GM06990 (cell line): ENCODE measurements around the gene CLGN.
"Not testable (repeated sequence)": the region's sequence is repeated elsewhere in the genome, so short reads cannot be mapped to it uniquely, and the experiment has no call there.

Source experiments
- DNase-seq: peaks from one replicate; pipeline ENCODE4 v3.0.0-alpha.2; 2011; ENCODE audit not compliant: insufficient read length; ENCODE audit errors: extremely low read depth
- H3K27me3 ChIP-seq: replicated peaks from 2 replicates; pipeline ENCODE4 v1.6.0; 2011; ENCODE audit warnings: low read length; ENCODE audit not compliant: control insufficient read depth, insufficient read depth
- H3K36me3 ChIP-seq: 2 replicates; pipeline ENCODE4 v1.5.1; 2011; ENCODE audit warnings: low read length; ENCODE audit not compliant: control insufficient read depth, insufficient read depth
- H3K4me3 ChIP-seq: replicated peaks from 2 replicates; pipeline ENCODE4 v1.5.1; 2011; ENCODE audit warnings: low read depth, mild to moderate bottlenecking, control low read depth, low read length
- CTCF ChIP-seq: IDR thresholded peaks from 2 replicates; pipeline ENCODE4 v1.5.1; 2011; ENCODE audit warnings: low read length, control low read depth, mild to moderate bottlenecking, inconsistent platforms; ENCODE audit not compliant: insufficient read depth, poor library complexity, severe bottlenecking

CLGN gene

GRCh38 chr4:140463182-140463581 lies 35.7 kb upstream of the CLGN start:
- no peak for TF ChIP-seq CTCF

DNA sequence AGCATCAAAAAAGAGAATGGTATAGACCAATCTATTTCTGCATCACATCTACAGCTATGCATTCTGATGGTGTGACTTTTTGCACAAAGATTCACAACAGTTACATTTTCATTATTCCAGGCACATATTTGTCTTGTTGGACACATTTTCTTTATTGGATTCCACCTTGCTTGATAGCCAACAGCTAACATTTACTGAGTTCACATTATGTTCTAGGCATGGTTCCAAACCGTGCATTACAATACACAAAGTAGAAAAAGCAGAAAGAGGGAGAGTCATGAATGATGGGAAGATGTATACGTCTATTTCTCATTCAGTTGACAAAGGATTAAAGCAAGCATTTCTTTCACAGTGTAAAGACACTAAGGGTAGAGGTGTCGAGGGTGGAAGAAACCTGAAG lies 22.9 kb upstream of the CLGN start:
- no peak overlapping the region for H3K4me3 ChIP-seq
- H3K27me3 ChIP-seq = no peaks in the 10 kb centered on the region
- H3K36me3 ChIP-seq = no peaks in the 10 kb centered on the region
- TF ChIP-seq CTCF = no peak
- DNase-seq = no peak

More at GRCh38 chr4:140463182-140463581, 35.7 kb upstream of the CLGN start:
- no peak for DNase-seq
- Histone ChIP-seq H3K4me3 (no peak overlapping the region), H3K27me3 (no peaks in the 10 kb centered on the region), H3K36me3 (no peaks in the 10 kb centered on the region)

DNA sequence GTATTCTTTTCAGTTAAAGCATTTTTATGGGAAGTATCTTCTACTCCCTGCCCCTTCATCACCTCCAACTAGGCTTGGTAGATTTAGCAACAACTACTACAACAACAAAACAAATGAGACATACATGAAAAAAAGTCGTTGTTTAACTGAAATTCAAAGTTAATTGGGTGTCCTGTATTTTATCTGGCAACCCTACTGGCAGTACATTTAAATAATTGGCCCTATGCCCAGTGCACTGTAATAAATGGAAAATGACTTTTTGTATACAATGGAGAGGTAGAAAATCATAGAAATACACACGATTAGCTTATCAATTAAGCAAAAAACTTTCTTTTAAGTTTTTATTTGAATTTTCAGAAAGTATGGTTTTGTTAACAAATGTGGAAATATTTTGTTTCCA lies 21.4 kb upstream of the CLGN start:
- Histone ChIP-seq H3K36me3 (no peaks in the 10 kb centered on the region), H3K4me3 (no peak overlapping the region), H3K27me3 (no peaks in the 10 kb centered on the region)
- no peak for DNase-seq
- TF ChIP-seq CTCF = no peak

- H3K4me3 ChIP-seq = no peak overlapping the region
- no peak for DNase-seq
- H3K36me3 ChIP-seq = no peaks in the 10 kb centered on the region
- no peak for TF ChIP-seq CTCF
- no peaks in the 10 kb centered on the region for H3K27me3 ChIP-seq
These were observed 20.7 kb upstream of the CLGN start for GRCh38 chr4:140448162-140448561.

- DNase-seq, H3K27me3 ChIP-seq, H3K36me3 ChIP-seq, H3K4me3 ChIP-seq: not testable (repeated sequence)
These were observed 16.9 kb upstream of the CLGN start for GRCh38 chr4:140444347-140444746.

- DNase-seq = no peak
- no peaks in the 10 kb centered on the region for H3K27me3 ChIP-seq
- H3K36me3 ChIP-seq = no peaks in the 10 kb centered on the region
- TF ChIP-seq CTCF = no peak
- no peak overlapping the region for H3K4me3 ChIP-seq
These were observed 12.2 kb upstream of the CLGN start for GRCh38 chr4:140439644-140440142.
